Measurements from ENCODE around the gene APBB2. TPM values are rescaled to one million over a fixed set of nuclear protein-coding genes. Genes with fewer than 3 reads are reported as not detected.

APBB2 gene
- total and polyA plus RNA-seq, 2 of the 8 experiments (the other 6 are each of a cell fraction or from before 2014, with no cell fraction given) = 58.7 to 59.4 TPM

GRCh38 chr4:41174444-41174843, 39.9 kb downstream of the APBB2 start:
- no peak overlapping the region for H3K14ac ChIP-seq (ENCODE audit: insufficient read length)
- no peaks in the 10 kb centered on the region for H3K36me3 ChIP-seq (ENCODE audit: control insufficient read depth in 2 of 4, insufficient read depth in 4 of 4, low read length in 3 of 4)
- no peak overlapping the region for H2BK12ac ChIP-seq (ENCODE audit: low read depth, low read length)
- H3K23ac ChIP-seq (ENCODE audit: insufficient read length) = no peak overlapping the region
- no peak overlapping the region for H3K9ac ChIP-seq (replicated peaks in 1 of 4; ENCODE audit: extremely low read depth in 1 of 4, low read depth in 3 of 4, low read length in 3 of 4)
- H3K27me3 ChIP-seq (replicated peaks in 1 of 4; ENCODE audit: control insufficient read depth in 3 of 4, extremely low read depth in 1 of 4, insufficient read depth in 3 of 4, low read length in 3 of 4) = no peaks in the 10 kb centered on the region
- H2AK5ac ChIP-seq (ENCODE audit: low read depth, low read length) = no peak overlapping the region
- H4K5ac ChIP-seq (ENCODE audit: insufficient read length, low read depth, low read length) = no peak overlapping the region
- FAIRE-seq = no peak
- H3K56ac ChIP-seq (replicated peaks; ENCODE audit: insufficient read length, low read depth, low read length) = no peak overlapping the region
- peaks cover 0 to 59% of the 10 kb centered on the region in 2 experiments; a peak in 3 of 4 replicates for H3K79me2 ChIP-seq (ENCODE audit: control insufficient read depth in 1 of 2, insufficient read depth in 2 of 2, low read length in 2 of 2)
- ChIA-PET CTCF (ENCODE audit: partially characterized antibody) (interaction anchor here (0.7 to 0.9 kb wide), 3 partner anchors 51 to 250 kb away, joined by 3 to 4 read pairs (median 3); no protein-coding TSS in a partner anchor), POLR2A (ENCODE audit: partially characterized antibody) (interaction anchor here (1.2 kb wide), 1 partner anchor 30 kb away, joined by 4 read pairs; no protein-coding TSS in a partner anchor)
- H3K18ac ChIP-seq (ENCODE audit: extremely low read depth, low read length) = peak overlapping the region; percentile 42; the same call in 1 of the 2 replicates
- no peak overlapping the region for H3K4me2 ChIP-seq (ENCODE audit: insufficient read depth in 1 of 2, low read depth in 2 of 2, low read length in 2 of 2)
- no peak overlapping the region for H2BK5ac ChIP-seq (ENCODE audit: low read depth, low read length)
- no peak overlapping the region for H3K27ac ChIP-seq (ENCODE audit: low read depth, low read length)
- H2BK15ac ChIP-seq (ENCODE audit: low read length) = no peak overlapping the region
- H3K23me2 ChIP-seq (ENCODE audit: low read depth, low read length) = no peaks in the 10 kb centered on the region
- no peaks in the 10 kb centered on the region for H3K9me3 ChIP-seq (ENCODE audit: insufficient read depth in 2 of 2, low read depth in 1 of 2, low read length in 1 of 2)
- no peak overlapping the region for H2AFZ ChIP-seq (ENCODE audit: low read length)
- no peak overlapping the region for H4K8ac ChIP-seq (ENCODE audit: extremely low read depth, insufficient read depth, low read length)
- no peak overlapping the region for H4K91ac ChIP-seq (replicated peaks; ENCODE audit: insufficient read length, low read length)
- H3K4me3 ChIP-seq (ENCODE audit: extremely low read depth in 1 of 4, insufficient read depth in 2 of 4, low read depth in 3 of 4, low read length in 4 of 4) = no peak overlapping the region
- no peak for DNase-seq (ENCODE audit: low read depth in 1 of 2, low spot score in 2 of 2)
- no peak overlapping the region for H2BK120ac ChIP-seq (replicated peaks; ENCODE audit: low read depth, low read length)
- no peaks in the 10 kb centered on the region; the same call in 1 of the 2 replicates for H3K79me1 ChIP-seq (ENCODE audit: low read depth, low read length)
- no peak overlapping the region for H2BK20ac ChIP-seq (ENCODE audit: low read length)
- no peak overlapping the region for H3K4ac ChIP-seq (replicated peaks; ENCODE audit: insufficient read length, low read depth, low read length)
- 95% methylated on average over 4 of the region's 4 CpGs; no CpG with 5 or more reads in 1 of the 2 experiments for WGBS, 2 experiments (ENCODE audit: extremely low coverage in 1 of 2, insufficient coverage in 1 of 2, insufficient read length in 1 of 2, insufficient replicate concordance in 2 of 2, low coverage in 1 of 2, low lambda C conversion rate in 2 of 2, missing lambda C conversion rate in 1 of 2)
- peaks cover 0 to 8% (median under 1%) of the 10 kb centered on the region in 4 experiments; a peak in 2 of 7 replicates for H3K4me1 ChIP-seq (replicated peaks in 1 of 4; ENCODE audit: control insufficient read depth in 3 of 4, insufficient read depth in 4 of 4, low read length in 3 of 4)
- peaks cover 0 to 4% of the 10 kb centered on the region in 2 experiments for H4K20me1 ChIP-seq (replicated peaks in 1 of 2; ENCODE audit: control insufficient read depth in 1 of 2, insufficient read depth in 2 of 2, low read length in 2 of 2)
- TF ChIP-seq TCF12 (IDR thresholded peaks at IDR 0.05; ENCODE audit: low read depth, low read length) (no peak), SP2 (IDR thresholded peaks at IDR 0.05; ENCODE audit: low read length) (no peak), SIN3A (conservative IDR thresholded peaks at IDR 0.05 in 1 of 2, IDR thresholded peaks at IDR 0.05 in 1 of 2; ENCODE audit: low read depth in 1 of 2, low read length in 2 of 2) (no peak), EGR1 (IDR thresholded peaks at IDR 0.05; ENCODE audit: borderline replicate concordance, low read depth, low read length) (no peak), EZH2 (IDR thresholded peaks at IDR 0.05; ENCODE audit: low read depth, low read length, severe bottlenecking) (no peak), KDM5A (IDR thresholded peaks at IDR 0.05; ENCODE audit: low read length) (no peak), SIRT6 (IDR thresholded peaks at IDR 0.05; ENCODE audit: low read length) (no peak), CBX8 (IDR thresholded peaks at IDR 0.05; ENCODE audit: borderline replicate concordance, low read depth, low read length) (no peak), TEAD4 (IDR thresholded peaks at IDR 0.05; ENCODE audit: low read depth, low read length) (no peak), JUND (IDR thresholded peaks at IDR 0.05; ENCODE audit: low read length) (no peak), BCL11A (IDR thresholded peaks at IDR 0.05; ENCODE audit: low read depth in 2 of 2, low read length in 2 of 2) (no peak), RAD21 (IDR thresholded peaks at IDR 0.05 in 1 of 2, conservative IDR thresholded peaks at IDR 0.05 in 1 of 2; ENCODE audit: low read depth in 2 of 2, low read length in 2 of 2) (no peak), HDAC6 (IDR thresholded peaks at IDR 0.05; ENCODE audit: low read depth, low read length) (no peak), GABPA (IDR thresholded peaks at IDR 0.05; ENCODE audit: borderline replicate concordance, insufficient read depth, low read length) (no peak)

Data from H1 (cell line).